ENCODE results near the gene SLC19A1.

The SLC19A1 gene

DNA sequence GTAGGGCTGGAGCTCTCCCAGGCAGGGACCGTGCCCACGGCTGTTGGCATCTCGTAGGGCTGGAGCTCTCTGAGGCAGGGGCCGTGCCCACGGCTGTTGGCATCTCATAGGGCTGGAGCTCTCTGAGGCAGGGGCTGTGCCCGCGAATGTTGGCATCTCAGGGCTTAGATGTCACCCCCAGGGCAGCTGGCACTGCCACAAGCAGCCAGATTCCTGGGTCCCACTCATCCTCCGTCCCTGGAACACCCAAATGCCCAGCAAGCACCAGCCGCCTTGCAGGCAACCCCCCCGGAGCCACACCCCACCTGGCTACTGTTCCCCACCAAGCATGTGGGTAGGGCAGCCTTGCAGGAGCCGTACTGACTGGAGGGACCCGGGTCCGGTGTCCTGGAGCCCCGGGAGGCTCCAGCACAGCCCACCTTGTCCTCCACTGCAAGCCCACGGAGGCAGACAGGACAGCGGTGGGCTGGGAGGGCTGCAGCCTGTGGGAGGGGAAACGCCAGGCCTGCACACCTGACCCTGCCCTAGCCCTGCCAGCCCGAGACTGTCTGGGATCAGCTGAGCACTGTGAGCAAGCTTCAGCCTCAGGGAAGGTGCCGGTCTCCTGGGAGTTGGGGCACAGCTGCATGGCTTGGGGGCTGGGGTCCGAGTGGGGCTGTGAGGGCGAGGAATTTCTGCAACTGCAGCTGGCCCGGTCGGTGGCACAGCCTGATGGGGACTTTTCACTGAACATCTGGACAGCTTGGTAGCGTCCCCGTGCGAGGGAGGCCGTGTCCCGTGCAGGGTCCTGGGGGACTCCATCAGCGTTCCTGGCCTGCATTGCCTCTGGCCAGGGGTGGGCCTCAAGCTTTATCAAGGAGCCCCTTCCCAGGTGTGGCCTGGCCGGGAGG is 83.7 kb downstream of the SLC19A1 start:
- H3K27me3 ChIP-seq (ENCODE audit: control insufficient read depth, insufficient read depth, low read length), result no peaks in the 10 kb centered on the region
- H3K36me3 ChIP-seq (ENCODE audit: control insufficient read depth, insufficient read depth, low read length), result no peaks in the 10 kb centered on the region
- H3K9me3 ChIP-seq (ENCODE audit: control insufficient read depth, low read length), result no peaks in the 10 kb centered on the region
- no peak overlapping the region for H3K9ac ChIP-seq (ENCODE audit: low read length)
- no peak overlapping the region for H3K4me3 ChIP-seq (ENCODE audit: low read length)
- H3K4me1 ChIP-seq (ENCODE audit: control insufficient read depth, insufficient read depth, low read length), result peaks cover 12% of the 10 kb centered on the region

DNA sequence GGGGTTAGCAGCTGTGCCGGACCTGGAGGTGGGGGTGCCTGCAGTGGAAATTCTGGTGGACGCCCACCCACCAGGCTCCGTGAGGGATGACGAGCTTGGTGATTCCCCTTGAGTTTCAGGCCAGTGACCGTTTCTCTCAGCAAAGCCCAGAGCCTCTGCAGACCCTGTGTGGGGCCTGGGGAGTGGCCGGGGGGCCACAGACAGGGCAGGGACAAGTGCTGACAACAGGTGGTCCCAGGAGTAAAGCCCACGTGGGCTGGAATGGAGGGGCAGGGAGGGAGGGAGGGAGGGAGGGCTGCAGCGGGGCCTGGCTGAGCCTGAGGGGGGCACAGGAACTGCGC is 84.4 kb downstream of the SLC19A1 start:
- no peaks in the 10 kb centered on the region for H3K27me3 ChIP-seq (ENCODE audit: control insufficient read depth, insufficient read depth, low read length)
- H3K9me3 ChIP-seq (ENCODE audit: control insufficient read depth, low read length), result no peaks in the 10 kb centered on the region
- H3K4me3 ChIP-seq (ENCODE audit: low read length), result no peak overlapping the region
- H3K4me1 ChIP-seq (ENCODE audit: control insufficient read depth, insufficient read depth, low read length), result peaks cover 12% of the 10 kb centered on the region
- no peak overlapping the region for H3K9ac ChIP-seq (ENCODE audit: low read length)
- H3K36me3 ChIP-seq (ENCODE audit: control insufficient read depth, insufficient read depth, low read length), result no peaks in the 10 kb centered on the region

DNA sequence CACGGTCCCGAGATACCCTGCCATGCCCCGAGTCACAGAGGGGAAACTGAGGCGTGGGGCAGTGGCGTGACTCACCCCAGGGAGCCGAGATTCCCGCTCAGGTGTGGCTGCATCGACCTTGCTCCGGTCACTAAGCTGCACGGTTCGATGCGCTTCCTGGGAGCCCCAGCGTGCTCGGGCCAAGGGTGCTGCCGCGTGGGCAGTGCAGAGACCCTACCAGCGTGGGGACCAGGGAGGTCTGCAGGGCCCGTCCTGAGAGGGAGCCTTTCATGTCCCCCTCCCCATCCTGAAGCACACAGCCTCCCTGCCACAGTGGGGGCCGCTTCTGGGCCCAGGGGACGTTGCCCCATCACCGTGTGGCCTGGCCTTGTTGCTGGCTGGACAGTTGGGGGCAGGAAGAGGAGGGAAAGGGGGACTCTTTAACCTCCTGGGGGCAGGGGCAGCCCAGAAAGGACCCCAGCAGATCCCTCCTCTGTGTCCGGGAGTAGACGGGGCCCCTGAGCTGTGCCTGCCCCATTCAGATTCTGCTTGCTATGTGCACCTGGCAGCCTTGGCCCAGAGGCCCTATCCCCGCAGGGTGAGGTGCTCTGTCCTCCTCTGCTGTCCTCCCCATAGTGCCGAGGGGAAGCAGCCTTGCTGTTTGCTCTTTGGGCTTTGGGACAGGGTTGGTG is 84.9 kb downstream of the SLC19A1 start:
- Histone ChIP-seq H3K36me3 (ENCODE audit: control insufficient read depth, insufficient read depth, low read length) (no peaks in the 10 kb centered on the region), H3K27me3 (ENCODE audit: control insufficient read depth, insufficient read depth, low read length) (no peaks in the 10 kb centered on the region), H3K9ac (ENCODE audit: low read length) (no peak overlapping the region), H3K9me3 (ENCODE audit: control insufficient read depth, low read length) (no peaks in the 10 kb centered on the region), H3K4me1 (ENCODE audit: control insufficient read depth, insufficient read depth, low read length) (peaks cover 12% of the 10 kb centered on the region), H3K4me3 (ENCODE audit: low read length) (no peak overlapping the region)

DNA sequence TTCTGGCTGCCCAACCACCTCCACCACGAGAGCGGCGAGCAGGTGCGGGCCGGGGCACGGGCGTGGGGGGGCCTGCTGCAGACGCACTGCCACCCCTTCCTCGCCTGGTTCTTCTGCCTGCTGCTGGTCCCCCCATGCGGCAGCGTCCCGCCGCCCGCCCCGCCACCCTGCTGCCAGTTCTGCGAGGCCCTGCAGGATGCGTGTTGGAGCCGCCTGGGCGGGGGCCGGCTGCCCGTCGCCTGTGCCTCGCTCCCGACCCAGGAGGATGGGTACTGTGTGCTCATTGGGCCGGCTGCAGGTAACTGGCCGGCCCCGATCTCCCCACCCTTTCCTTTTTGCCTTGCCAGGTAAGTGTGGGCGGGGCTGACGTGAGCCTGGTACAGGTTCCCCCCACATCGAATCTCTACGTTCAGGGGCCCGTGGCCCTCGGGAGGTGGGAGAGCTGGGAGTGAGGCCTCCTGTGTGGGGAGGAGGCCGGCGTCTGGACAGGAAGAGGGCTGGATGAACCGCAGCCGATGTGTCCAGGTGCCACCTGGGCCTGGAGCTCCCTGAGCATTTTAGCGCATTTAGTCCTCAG is 85.6 kb downstream of the SLC19A1 start:
- no peaks in the 10 kb centered on the region for H3K36me3 ChIP-seq (ENCODE audit: control insufficient read depth, insufficient read depth, low read length)
- no peak overlapping the region for H3K4me3 ChIP-seq (ENCODE audit: low read length)
- peaks cover 12% of the 10 kb centered on the region for H3K4me1 ChIP-seq (ENCODE audit: control insufficient read depth, insufficient read depth, low read length)
- no peaks in the 10 kb centered on the region for H3K27me3 ChIP-seq (ENCODE audit: control insufficient read depth, insufficient read depth, low read length)
- no peaks in the 10 kb centered on the region for H3K9me3 ChIP-seq (ENCODE audit: control insufficient read depth, low read length)
- no peak overlapping the region for H3K9ac ChIP-seq (ENCODE audit: low read length)

DNA sequence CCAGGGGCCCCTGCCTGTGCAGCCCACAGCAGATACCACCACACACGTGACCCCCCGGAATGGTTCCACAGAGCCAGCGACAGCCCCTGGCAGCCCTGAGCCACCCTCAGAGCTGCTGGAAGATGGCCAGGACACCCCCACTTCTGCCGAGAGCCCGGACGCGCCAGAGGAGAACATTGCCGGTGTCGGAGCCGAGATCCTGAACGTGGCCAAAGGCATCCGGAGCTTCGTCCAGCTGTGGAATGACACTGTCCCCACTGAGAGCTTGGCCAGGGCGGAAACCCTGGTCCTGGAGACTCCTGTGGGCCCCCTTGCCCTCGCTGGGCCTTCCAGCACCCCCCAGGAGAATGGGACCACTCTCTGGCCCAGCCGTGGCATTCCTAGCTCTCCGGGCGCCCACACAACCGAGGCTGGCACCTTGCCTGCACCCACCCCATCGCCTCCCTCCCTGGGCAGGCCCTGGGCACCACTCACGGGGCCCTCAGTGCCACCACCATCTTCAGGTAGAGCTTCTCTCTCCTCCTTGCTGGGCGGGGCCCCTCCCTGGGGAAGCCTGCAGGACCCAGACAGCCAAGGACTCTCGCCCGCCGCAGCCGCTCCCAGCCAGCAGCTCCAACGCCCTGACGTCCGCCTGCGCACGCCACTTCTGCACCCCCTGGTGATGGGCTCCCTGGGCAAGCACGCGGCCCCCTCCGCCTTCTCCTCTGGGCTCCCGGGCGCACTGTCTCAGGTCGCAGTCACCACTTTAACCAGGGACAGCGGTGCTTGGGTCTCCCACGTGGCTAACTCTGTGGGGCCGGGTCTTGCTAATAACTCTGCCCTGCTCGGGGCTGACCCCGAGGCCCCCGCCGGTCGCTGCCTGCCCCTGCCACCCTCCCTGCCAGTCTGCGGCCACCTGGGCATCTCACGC is 86.3 kb downstream of the SLC19A1 start:
- H3K4me1 ChIP-seq (ENCODE audit: control insufficient read depth, insufficient read depth, low read length), result peaks cover 12% of the 10 kb centered on the region
- H3K27me3 ChIP-seq (ENCODE audit: control insufficient read depth, insufficient read depth, low read length), result no peaks in the 10 kb centered on the region
- H3K36me3 ChIP-seq (ENCODE audit: control insufficient read depth, insufficient read depth, low read length), result no peaks in the 10 kb centered on the region
- H3K9ac ChIP-seq (ENCODE audit: low read length), result no peak overlapping the region
- no peaks in the 10 kb centered on the region for H3K9me3 ChIP-seq (ENCODE audit: control insufficient read depth, low read length)
- H3K4me3 ChIP-seq (ENCODE audit: low read length), result no peak overlapping the region

DNA sequence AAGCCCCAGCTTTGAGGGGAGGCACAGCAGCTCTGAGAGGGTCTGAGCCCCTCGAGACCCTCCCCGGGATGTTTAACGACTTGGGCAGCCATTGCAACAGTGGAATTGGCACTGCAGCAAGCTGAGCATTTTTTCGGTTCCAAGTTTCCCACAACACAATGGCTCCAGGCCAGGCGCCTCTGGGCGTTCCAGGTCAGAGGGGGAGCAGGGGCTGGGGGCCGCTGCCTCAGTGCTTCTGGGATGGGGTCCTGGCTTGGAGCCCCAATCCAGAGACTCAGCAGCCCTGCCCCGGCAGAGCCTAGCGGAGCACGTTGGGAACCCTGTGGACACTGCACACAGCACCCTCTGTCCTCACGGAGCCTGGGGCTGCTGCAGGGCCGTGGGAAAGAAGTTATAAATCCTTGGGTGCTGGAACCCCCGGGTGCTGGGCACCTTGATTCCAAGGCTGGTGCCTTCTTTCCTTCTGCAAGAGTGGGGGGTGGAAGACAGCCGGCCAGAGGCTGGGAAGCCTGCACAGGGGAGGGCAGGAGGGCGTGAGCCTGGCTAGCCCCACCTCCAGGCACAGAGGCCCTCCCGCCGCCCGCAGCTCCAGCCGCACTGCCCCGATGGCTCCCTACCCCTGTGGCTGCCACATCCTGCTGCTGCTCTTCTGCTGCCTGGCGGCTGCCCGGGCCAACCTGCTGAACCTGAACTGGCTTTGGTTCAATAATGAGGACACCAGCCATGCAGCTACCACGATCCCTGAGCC is 87.1 kb downstream of the SLC19A1 start:
- H3K27me3 ChIP-seq (ENCODE audit: control insufficient read depth, insufficient read depth, low read length), result no peaks in the 10 kb centered on the region
- no peaks in the 10 kb centered on the region for H3K36me3 ChIP-seq (ENCODE audit: control insufficient read depth, insufficient read depth, low read length)
- H3K9me3 ChIP-seq (ENCODE audit: control insufficient read depth, low read length), result no peaks in the 10 kb centered on the region
- no peak overlapping the region for H3K9ac ChIP-seq (ENCODE audit: low read length)
- peaks cover 12% of the 10 kb centered on the region for H3K4me1 ChIP-seq (ENCODE audit: control insufficient read depth, insufficient read depth, low read length)
- no peak overlapping the region for H3K4me3 ChIP-seq (ENCODE audit: low read length)

DNA sequence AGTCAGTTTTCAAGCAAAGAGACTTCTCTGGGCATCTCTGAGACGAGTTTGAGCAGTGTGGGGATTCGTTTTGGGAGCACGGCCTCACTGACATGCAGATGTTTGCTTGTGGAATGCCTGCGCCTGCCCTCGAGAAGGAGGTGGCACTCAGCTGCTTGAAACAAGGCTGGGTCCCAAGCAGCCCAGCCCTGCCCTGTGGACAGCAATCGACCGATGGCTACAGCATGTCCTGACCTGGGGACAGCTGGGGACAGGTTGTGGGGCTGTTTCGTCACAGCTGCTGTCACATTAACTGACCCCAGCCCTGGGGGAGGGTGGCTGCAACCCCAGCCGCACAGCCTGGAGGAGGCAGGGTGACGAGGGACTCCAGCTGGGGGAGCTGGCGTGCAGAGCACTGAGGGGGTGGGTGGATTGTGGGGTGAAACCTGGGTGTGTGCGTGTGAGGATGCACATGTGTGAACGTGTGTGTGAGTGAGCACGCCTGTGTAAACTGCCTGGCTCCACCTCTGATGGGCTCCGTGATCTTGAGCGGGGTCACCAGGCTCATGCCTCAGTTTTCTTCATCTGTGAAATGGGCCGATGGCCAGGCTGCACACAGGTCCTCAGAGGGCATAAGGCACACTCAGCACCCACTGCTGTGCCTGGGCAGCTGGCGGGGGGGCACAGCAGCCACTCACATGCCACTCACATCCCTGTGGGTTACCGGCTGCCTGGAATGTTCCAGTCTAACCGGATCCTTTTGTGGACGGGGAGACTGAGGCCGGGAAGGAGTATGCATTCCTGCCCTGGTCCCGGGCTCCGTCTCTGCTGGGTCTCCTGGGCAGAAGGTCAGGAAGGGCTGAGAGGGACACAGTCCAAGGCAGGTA is 87.9 kb downstream of the SLC19A1 start:
- Histone ChIP-seq H3K9me3 (ENCODE audit: control insufficient read depth, low read length) (no peaks in the 10 kb centered on the region), H3K9ac (ENCODE audit: low read length) (no peak overlapping the region), H3K4me3 (ENCODE audit: low read length) (no peak overlapping the region), H3K27me3 (ENCODE audit: control insufficient read depth, insufficient read depth, low read length) (no peaks in the 10 kb centered on the region), H3K36me3 (ENCODE audit: control insufficient read depth, insufficient read depth, low read length) (no peaks in the 10 kb centered on the region), H3K4me1 (ENCODE audit: control insufficient read depth, insufficient read depth, low read length) (peaks cover 12% of the 10 kb centered on the region)

DNA sequence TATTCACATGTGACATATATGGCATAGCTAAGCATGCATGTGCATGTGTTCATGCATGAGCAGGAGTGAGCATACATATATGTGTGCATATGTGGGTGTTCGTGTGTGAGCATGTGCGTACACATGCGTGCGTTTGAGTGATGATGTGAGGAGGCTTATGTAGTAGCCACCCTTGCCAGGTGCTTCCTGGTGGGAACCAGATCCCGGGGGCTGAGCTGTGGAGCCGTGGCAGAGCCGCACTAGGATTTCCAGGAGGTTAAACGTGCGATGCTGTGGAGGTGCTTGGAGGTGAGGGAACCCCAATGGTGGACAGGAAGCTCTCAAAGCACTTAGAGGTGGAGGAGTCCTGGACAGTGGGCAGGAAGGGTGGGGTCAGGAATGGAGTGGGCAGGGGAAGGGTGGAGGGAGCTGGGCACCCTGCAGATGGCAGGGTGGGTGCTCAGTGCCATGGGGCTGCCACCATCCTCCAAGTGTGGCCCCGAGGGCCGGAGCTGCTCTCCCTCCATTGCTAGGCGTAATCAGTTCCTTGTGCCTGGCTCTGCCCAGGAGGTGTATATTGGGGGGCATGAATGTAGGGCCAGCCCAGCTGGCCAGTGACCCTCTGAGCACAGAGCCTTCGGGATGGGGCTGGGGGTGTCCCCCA is 88.8 kb downstream of the SLC19A1 start:
- peaks cover 12% of the 10 kb centered on the region for H3K4me1 ChIP-seq (ENCODE audit: control insufficient read depth, insufficient read depth, low read length)
- no peak overlapping the region for H3K9ac ChIP-seq (ENCODE audit: low read length)
- H3K9me3 ChIP-seq (ENCODE audit: control insufficient read depth, low read length), result no peaks in the 10 kb centered on the region
- H3K4me3 ChIP-seq (ENCODE audit: low read length), result no peak overlapping the region
- H3K27me3 ChIP-seq (ENCODE audit: control insufficient read depth, insufficient read depth, low read length), result no peaks in the 10 kb centered on the region
- H3K36me3 ChIP-seq (ENCODE audit: control insufficient read depth, insufficient read depth, low read length), result no peaks in the 10 kb centered on the region

DNA sequence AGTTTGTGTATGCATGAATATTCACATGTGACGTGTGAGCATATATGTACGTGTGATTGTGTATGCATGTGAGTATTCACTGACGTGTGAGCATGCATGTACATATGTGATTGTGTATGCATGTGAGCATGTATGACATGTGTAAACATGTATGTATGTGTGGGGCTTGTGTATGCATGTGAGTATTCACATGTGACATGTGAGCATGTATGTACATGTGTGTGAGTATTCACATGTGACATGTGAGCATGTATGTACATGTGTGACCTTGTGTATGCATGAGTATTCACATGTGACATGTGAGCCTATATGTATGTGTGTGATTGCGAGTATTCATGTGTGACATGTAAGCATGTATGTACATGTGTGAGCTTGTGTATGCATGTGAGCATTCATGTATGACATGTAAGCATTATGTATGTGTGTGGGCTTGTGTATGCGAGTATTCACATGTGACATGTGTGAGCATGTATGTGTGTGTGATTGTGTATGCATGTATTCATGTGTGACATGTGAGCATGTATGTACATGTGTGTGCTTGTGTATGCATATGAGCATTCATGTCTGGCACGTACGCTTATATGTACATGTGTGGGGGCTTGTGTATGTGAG is 89.4 kb downstream of the SLC19A1 start:
- H3K4me3 ChIP-seq (ENCODE audit: low read length), result no peak overlapping the region
- no peak overlapping the region for H3K9ac ChIP-seq (ENCODE audit: low read length)
- no peaks in the 10 kb centered on the region for H3K27me3 ChIP-seq (ENCODE audit: control insufficient read depth, insufficient read depth, low read length)
- peaks cover 12% of the 10 kb centered on the region for H3K4me1 ChIP-seq (ENCODE audit: control insufficient read depth, insufficient read depth, low read length)
- H3K36me3 ChIP-seq (ENCODE audit: control insufficient read depth, insufficient read depth, low read length), result no peaks in the 10 kb centered on the region
- H3K9me3 ChIP-seq (ENCODE audit: control insufficient read depth, low read length), result no peaks in the 10 kb centered on the region

DNA sequence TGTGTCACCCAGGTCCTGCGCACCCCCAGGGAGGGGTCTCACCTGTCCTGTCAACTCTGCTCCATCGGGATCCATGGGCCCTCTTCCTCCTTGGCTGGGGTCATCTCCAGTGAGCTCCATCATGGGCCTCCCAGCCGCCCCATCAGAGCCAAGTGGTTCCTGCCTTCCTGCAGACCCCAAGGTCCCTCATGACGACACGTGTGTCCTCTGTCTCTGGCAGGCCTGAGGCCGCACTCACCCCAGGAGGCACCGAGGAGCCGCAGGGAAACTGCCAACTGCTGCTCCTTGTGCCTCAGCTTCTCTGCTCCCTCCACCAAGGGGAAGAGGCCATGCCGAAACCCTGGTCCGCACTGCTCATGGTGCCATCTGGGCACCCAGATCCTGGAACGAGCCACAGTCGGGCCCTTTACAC is 90.5 kb downstream of the SLC19A1 start:
- H3K9ac ChIP-seq (ENCODE audit: low read length), result no peak overlapping the region
- H3K4me3 ChIP-seq (ENCODE audit: low read length), result no peak overlapping the region
- peaks cover 12% of the 10 kb centered on the region for H3K4me1 ChIP-seq (ENCODE audit: control insufficient read depth, insufficient read depth, low read length)
- H3K36me3 ChIP-seq (ENCODE audit: control insufficient read depth, insufficient read depth, low read length), result no peaks in the 10 kb centered on the region
- H3K9me3 ChIP-seq (ENCODE audit: control insufficient read depth, low read length), result no peaks in the 10 kb centered on the region
- no peaks in the 10 kb centered on the region for H3K27me3 ChIP-seq (ENCODE audit: control insufficient read depth, insufficient read depth, low read length)

Data from mucosa of stomach (tissue), 1 donor.